HG03175 (cell line): Measurements from ENCODE around the gene KRT2.

Experiments used
- ATAC-seq: cut with Tn5 transposase; IDR thresholded peaks from one replicate; pipeline ENCODE4 v1.9.1; 2021; ENCODE audit warnings: mild to moderate bottlenecking, moderate library complexity; ENCODE audit not compliant: unreplicated experiment

The KRT2 gene

GRCh38 chr12:52643233-52644077 lies 8.6 kb downstream of the KRT2 start:
- no peak for ATAC-seq

- ATAC-seq, result no peak
These were observed 10.5 kb downstream of the KRT2 start for GRCh38 chr12:52641468-52641867.

GRCh38 chr12:52637299-52637698 lies 14.7 kb downstream of the KRT2 start:
- no peak for ATAC-seq

- no peak for ATAC-seq
These were observed 15.3 kb downstream of the KRT2 start for GRCh38 chr12:52636592-52637258.

GRCh38 chr12:52636189-52636588 lies 15.8 kb downstream of the KRT2 start:
- no peak for ATAC-seq

GRCh38 chr12:52634266-52635056 lies 17.6 kb downstream of the KRT2 start:
- no peak for ATAC-seq

- ATAC-seq, result no peak
These were observed 18.6 kb downstream of the KRT2 start for GRCh38 chr12:52633383-52633782.

GRCh38 chr12:52632656-52633055 lies 19.4 kb downstream of the KRT2 start:
- no peak for ATAC-seq

GRCh38 chr12:52631676-52632459 lies 20.1 kb downstream of the KRT2 start:
- ATAC-seq, result no peak

- no peak for ATAC-seq
These were observed 20.7 kb downstream of the KRT2 start for GRCh38 chr12:52631264-52631663.

- ATAC-seq, result no peak
These were observed 21.3 kb downstream of the KRT2 start for GRCh38 chr12:52630599-52631200.

- ATAC-seq, result no peak
These were observed 22.0 kb downstream of the KRT2 start for GRCh38 chr12:52630008-52630500.

- ATAC-seq, result no peak
These were observed 22.6 kb downstream of the KRT2 start for GRCh38 chr12:52629281-52630007.

- ATAC-seq, result no peak
These were observed 23.2 kb downstream of the KRT2 start for GRCh38 chr12:52628841-52629240.

- ATAC-seq, result no peak
These were observed 23.9 kb downstream of the KRT2 start for GRCh38 chr12:52628111-52628507.

GRCh38 chr12:52627395-52628110 lies 24.5 kb downstream of the KRT2 start:
- no peak for ATAC-seq

- no peak for ATAC-seq
These were observed 29.7 kb downstream of the KRT2 start for GRCh38 chr12:52622349-52622748.

- ATAC-seq, result no peak
These were observed 33.1 kb downstream of the KRT2 start for GRCh38 chr12:52618866-52619265.

GRCh38 chr12:52618216-52618615 lies 33.8 kb downstream of the KRT2 start, which contains the start of gene KRT73:
Gene KRT73, minus strand, starts transcription at chr12:52618559. Its CDS starts 35 bp downstream, at chr12:52618524.
- ATAC-seq, result no peak
